H9 (cell line): ENCODE data around the gene ACOX1. TPM values are rescaled to one million over a fixed set of nuclear protein-coding genes. Genes with fewer than 3 reads are reported as not detected.

Experiments
- DNase-seq: peaks from one replicate; pipeline ENCODE4 v3.0.0-alpha.2; 2017
- H2AFZ ChIP-seq: one replicate; pipeline ENCODE4 v1.6.1; 2013; ENCODE audit warnings: mild to moderate bottlenecking, low read length, control low read depth, moderate library complexity
- H2AK5ac ChIP-seq: 2 replicates; pipeline ENCODE4 v1.6.1; 2013; ENCODE audit warnings: low read length, control low read depth, mixed read lengths; ENCODE audit not compliant: insufficient read length
- H2BK120ac ChIP-seq: one replicate; pipeline ENCODE4 v1.6.1; 2013; ENCODE audit warnings: low read depth, mild to moderate bottlenecking, low read length, control low read depth, inconsistent platforms; ENCODE audit not compliant: poor library complexity, severe bottlenecking
- H2BK12ac ChIP-seq: 2 replicates; pipeline ENCODE4 v1.6.1; 2013; ENCODE audit warnings: low read length, control low read depth, mixed read lengths, low read depth; ENCODE audit not compliant: insufficient read length
- H2BK15ac ChIP-seq: 2 replicates; pipeline ENCODE4 v1.6.1; 2013; ENCODE audit warnings: low read depth, low read length, control low read depth
- H2BK20ac ChIP-seq: one replicate; pipeline ENCODE4 v1.6.1; 2013; ENCODE audit warnings: low read depth, mild to moderate bottlenecking, low read length, control low read depth, inconsistent platforms; ENCODE audit not compliant: poor library complexity, severe bottlenecking
- H2BK5ac ChIP-seq: 2 replicates; pipeline ENCODE4 v1.6.1; 2013; ENCODE audit warnings: low read length, control low read depth, mixed read lengths; ENCODE audit not compliant: insufficient read length
- H3K14ac ChIP-seq: 2 replicates; pipeline ENCODE4 v1.6.1; 2013; ENCODE audit warnings: low read length, control low read depth; ENCODE audit not compliant: insufficient read depth
- H3K18ac ChIP-seq: 2 replicates; pipeline ENCODE4 v1.6.1; 2013; ENCODE audit warnings: low read depth, mild to moderate bottlenecking, mixed read lengths, low read length, control low read depth; ENCODE audit not compliant: insufficient read length
- H3K23ac ChIP-seq: 2 replicates; pipeline ENCODE4 v1.6.1; 2013; ENCODE audit warnings: low read length, control low read depth, mixed read lengths, low read depth; ENCODE audit not compliant: insufficient read length
- H3K23me2 ChIP-seq: 2 replicates; pipeline ENCODE4 v1.6.1; 2013; ENCODE audit warnings: low read depth, mild to moderate bottlenecking, mixed read lengths, low read length, control low read depth; ENCODE audit not compliant: insufficient read length, poor library complexity, severe bottlenecking
- H3K27ac ChIP-seq: 2 replicates; pipeline ENCODE4 v1.5.1; 2013; ENCODE audit warnings: low read length, control low read depth, mixed read lengths, low read depth; ENCODE audit not compliant: insufficient read length
- H3K27me3 ChIP-seq: 2 replicates; pipeline ENCODE4 v1.6.1; 2013; ENCODE audit warnings: low read length, control low read depth, inconsistent platforms; ENCODE audit not compliant: insufficient read depth
- H3K4ac ChIP-seq: 2 replicates; pipeline ENCODE4 v1.6.1; 2013; ENCODE audit warnings: low read depth, mild to moderate bottlenecking, control low read depth, inconsistent platforms, low read length, moderate library complexity
- H3K4me1 ChIP-seq: 2 replicates; pipeline ENCODE4 v1.6.1; 2013; ENCODE audit warnings: low read length, control low read depth, inconsistent platforms; ENCODE audit not compliant: insufficient read depth
- H3K4me2 ChIP-seq: 2 replicates; pipeline ENCODE4 v1.6.1; 2013; ENCODE audit warnings: low read length, control low read depth, mixed read lengths; ENCODE audit not compliant: insufficient read length, insufficient read depth
- H3K56ac ChIP-seq: 2 replicates; pipeline ENCODE4 v1.6.1; 2013; ENCODE audit warnings: low read depth, mild to moderate bottlenecking, mixed read lengths, low read length, control low read depth; ENCODE audit not compliant: insufficient read length
- H3K79me1 ChIP-seq: 2 replicates; pipeline ENCODE4 v1.6.1; 2013; ENCODE audit warnings: low read depth, mild to moderate bottlenecking, moderate library complexity, low read length, control low read depth, inconsistent platforms; ENCODE audit not compliant: insufficient read depth, poor library complexity, severe bottlenecking
- H3K79me2 ChIP-seq: 2 replicates; pipeline ENCODE4 v1.6.1; 2013; ENCODE audit warnings: low read length, control low read depth, inconsistent platforms; ENCODE audit not compliant: insufficient read depth
- H3K9ac ChIP-seq: 2 replicates; pipeline ENCODE4 v1.6.1; 2013; ENCODE audit warnings: low read length, control low read depth, mixed read lengths; ENCODE audit not compliant: insufficient read length; ENCODE audit errors: extremely low read depth
- H3K9me3 ChIP-seq: one replicate; pipeline ENCODE4 v1.6.1; 2013; ENCODE audit warnings: low read depth, low read length, inconsistent platforms; ENCODE audit not compliant: control insufficient read depth
- H3T11ph ChIP-seq: one replicate; pipeline ENCODE4 v1.6.1; 2013; ENCODE audit warnings: mild to moderate bottlenecking, low read length, control low read depth, inconsistent platforms
- H4K20me1 ChIP-seq: one replicate; pipeline ENCODE4 v1.6.1; 2013; ENCODE audit not compliant: control insufficient read depth, insufficient read length, insufficient read depth
- H4K5ac ChIP-seq: 2 replicates; pipeline ENCODE4 v1.6.1; 2013; ENCODE audit warnings: low read depth, mild to moderate bottlenecking, mixed read lengths, low read length, control low read depth; ENCODE audit not compliant: insufficient read length
- H4K8ac ChIP-seq: replicated peaks from 2 replicates; pipeline ENCODE4 v1.6.1; 2013; ENCODE audit warnings: low read length, control low read depth, mixed read lengths, low read depth; ENCODE audit not compliant: insufficient read length
- H4K91ac ChIP-seq: 2 replicates; pipeline ENCODE4 v1.6.1; 2013; ENCODE audit warnings: low read depth, mild to moderate bottlenecking, moderate library complexity, mixed read lengths, low read length, control low read depth; ENCODE audit not compliant: insufficient read length
- H3K27ac Mint-ChIP-seq, 3 experiments: 2 replicates in 2 of 3; 3 replicates in 1 of 3; pipeline ENCODE4 v1.8.0; 2020 to 2021; ENCODE audit warnings: mixed read lengths in 3 of 3, mild to moderate bottlenecking in 1 of 3, moderate library complexity in 1 of 3
- H3K27me3 Mint-ChIP-seq: 2 replicates; pipeline ENCODE4 v1.8.0; 2021; ENCODE audit warnings: low read depth, mild to moderate bottlenecking, moderate library complexity, mixed read lengths
- H3K36me3 Mint-ChIP-seq, 3 experiments: 2 replicates in 2 of 3; 3 replicates in 1 of 3; pipeline ENCODE4 v1.8.0; 2020 to 2021; ENCODE audit warnings: low read depth in 3 of 3, mixed read lengths in 3 of 3; ENCODE audit not compliant: insufficient read depth in 1 of 3
- H3K4me1 Mint-ChIP-seq, 2 experiments: 2 replicates each; pipeline ENCODE4 v1.8.0; 2020; ENCODE audit warnings: mixed read lengths in 2 of 2
- H3K4me3 Mint-ChIP-seq, 2 experiments: 2 replicates in 1 of 2; 3 replicates in 1 of 2; pipeline ENCODE4 v1.8.0; 2020 to 2021; ENCODE audit warnings: mild to moderate bottlenecking in 2 of 2, mixed read lengths in 2 of 2, moderate library complexity in 1 of 2
- H3K9me3 Mint-ChIP-seq, 2 experiments: 2 replicates in 1 of 2; 3 replicates in 1 of 2; pipeline ENCODE4 v1.8.0; 2020; ENCODE audit warnings: mild to moderate bottlenecking in 2 of 2, mixed read lengths in 2 of 2, moderate library complexity in 1 of 2
- CTCF ChIP-seq: fragments of 200-600 bp; sonication (generic); conservative IDR thresholded peaks from 3 replicates; pipeline ENCODE4 v1.8.0; 2021; ENCODE audit warnings: antibody characterized with exemption, mild to moderate bottlenecking
- WGBS: extraction: QIAGEN DNeasy Blood & Tissue Kit; methylation state at CpG from one replicate; pipeline ENCODE4 v1.1.7; 2013; ENCODE audit warnings: missing lambda C conversion rate, low lambda C conversion rate, mixed read lengths; ENCODE audit not compliant: insufficient read length; ENCODE audit errors: extremely low coverage; 5-methylcytosine and 5-hydroxymethylcytosine counted together
- total RNA-seq: library from RNA; stranded (reverse); gene quantifications from 2 replicates; pipeline ENCODE4 v1.2.1, GENCODE V29; 2021

The ACOX1 gene
- total RNA-seq, 1 experiment from 2014 or later = 27.4 TPM

- Histone ChIP-seq H3K9me3 (no peaks in the 10 kb centered on the region), H4K20me1 (no peaks in the 10 kb centered on the region), H3K9ac (no peak overlapping the region), H2AFZ (no peak overlapping the region), H3K18ac (no peak overlapping the region), H4K8ac (no peak overlapping the region), H4K5ac (no peak overlapping the region), H3K4me2 (no peak overlapping the region), H3K27ac (no peak overlapping the region), H3K79me2 (no peaks in the 10 kb centered on the region), H3K23ac (no peak overlapping the region), H3K4me1 (no peaks in the 10 kb centered on the region; the same call in 1 of the 2 replicates), H2BK5ac (no peak overlapping the region), H2BK120ac (no peak overlapping the region), H3T11ph (no peak overlapping the region), H3K4ac (no peak overlapping the region), H2BK20ac (no peak overlapping the region), H3K56ac (no peak overlapping the region), H4K91ac (no peak overlapping the region), H2BK12ac (no peak overlapping the region), H3K27me3 (no peaks in the 10 kb centered on the region), H3K79me1 (no peaks in the 10 kb centered on the region), H2BK15ac (no peak overlapping the region), H3K14ac (no peak overlapping the region), H3K23me2 (no peaks in the 10 kb centered on the region), H2AK5ac (no peak overlapping the region)
- no peak overlapping the region for H3K27ac Mint-ChIP-seq
- no peaks in the 10 kb centered on the region for H3K9me3 Mint-ChIP-seq
- H3K4me3 Mint-ChIP-seq = no peak overlapping the region
- peaks cover 5% of the 10 kb centered on the region; the same call in 1 of the 2 replicates for H3K27me3 Mint-ChIP-seq
- H3K36me3 Mint-ChIP-seq = no peaks in the 10 kb centered on the region
- H3K4me1 Mint-ChIP-seq = peaks cover 2 to 7% of the 10 kb centered on the region in 2 experiments; a peak in 3 of 4 replicates
- whole genome bisulfite sequencing = no CpG with 5 or more reads among the region's 9 CpGs
- no peak for TF ChIP-seq CTCF
- no peak for DNase-seq
Measured at GRCh38 chr17:76023900-76024237, 44.9 kb upstream of the ACOX1 start.
